ENCODE measurements around the gene ABCC6. TPM values are rescaled to one million over a fixed set of nuclear protein-coding genes. Genes with fewer than 3 reads are reported as not detected.
"Not testable (repeated sequence)": the region's sequence is repeated elsewhere in the genome, so short reads cannot be mapped to it uniquely, and the experiment has no call there.

The ABCC6 gene
- total RNA-seq, 2 donors from 2014 or later: 0.38 to 0.74 TPM

GRCh38 chr16:16197331-16197730 lies 26.0 kb downstream of the ABCC6 start:
- no peak for DNase-seq (ENCODE audit: low spot score)
- intact Hi-C loops (cut with DNase I): loop anchor here in 1 of 2 donors (10.0 kb wide), 1 partner anchor 773 kb away; no protein-coding TSS in a partner anchor

GRCh38 chr16:16196099-16196498 lies 27.2 kb downstream of the ABCC6 start:
- no peak for DNase-seq (ENCODE audit: low spot score)
- intact Hi-C loops (cut with DNase I): loop anchor here in 1 of 2 donors (10.0 kb wide), 1 partner anchor 771 kb away; no protein-coding TSS in a partner anchor

- intact Hi-C loops (cut with DNase I): loop anchor here in 1 of 2 donors (5.0 to 10.0 kb wide), 3 partner anchors 39 to 767 kb away; no protein-coding TSS in a partner anchor
- no peak for DNase-seq (ENCODE audit: low spot score)
Measured at GRCh38 chr16:16191493-16192167, 31.7 kb downstream of the ABCC6 start.

GRCh38 chr16:16190966-16191365 lies 32.3 kb downstream of the ABCC6 start:
- intact Hi-C loops (cut with DNase I): loop anchor here in 1 of 2 donors (5.0 to 10.0 kb wide), 3 partner anchors 39 to 766 kb away; no protein-coding TSS in a partner anchor
- DNase-seq (ENCODE audit: low spot score): not testable (repeated sequence)

- intact Hi-C loops (cut with DNase I): loop anchor here in 1 of 2 donors (5.0 to 10.0 kb wide), 3 partner anchors 38 to 766 kb away; no protein-coding TSS in a partner anchor
- DNase-seq (ENCODE audit: low spot score): no peak
Measured at GRCh38 chr16:16190546-16190945, 32.7 kb downstream of the ABCC6 start.

- DNase-seq (ENCODE audit: low spot score): no peak
- intact Hi-C loops (cut with DNase I): loop anchor here in 1 of 2 donors (5.0 to 10.0 kb wide), 3 partner anchors 38 to 765 kb away; no protein-coding TSS in a partner anchor
Measured at GRCh38 chr16:16189842-16190241, 33.5 kb downstream of the ABCC6 start.

GRCh38 chr16:16188827-16189226 lies 34.5 kb downstream of the ABCC6 start:
- intact Hi-C loops (cut with DNase I): no loop called here
- no peak for DNase-seq (ENCODE audit: low spot score)

GRCh38 chr16:16186820-16187219 lies 36.5 kb downstream of the ABCC6 start:
- intact Hi-C loops (cut with DNase I): no loop called here
- no peak for DNase-seq (ENCODE audit: low spot score)

GRCh38 chr16:16185095-16185494 lies 38.2 kb downstream of the ABCC6 start:
- DNase-seq (ENCODE audit: low spot score): no peak
- intact Hi-C loops (cut with DNase I): no loop called here

- DNase-seq (ENCODE audit: low spot score): no peak
- intact Hi-C loops (cut with DNase I): no loop called here
Measured at GRCh38 chr16:16184594-16184993, 38.7 kb downstream of the ABCC6 start.

GRCh38 chr16:16183562-16183961 lies 39.7 kb downstream of the ABCC6 start:
- intact Hi-C loops (cut with DNase I): no loop called here
- no peak for DNase-seq (ENCODE audit: low spot score)

- intact Hi-C loops (cut with DNase I): no loop called here
- DNase-seq (ENCODE audit: low spot score): no peak
Measured at GRCh38 chr16:16182918-16183317, 40.4 kb downstream of the ABCC6 start.

GRCh38 chr16:16181748-16182147 lies 41.5 kb downstream of the ABCC6 start:
- DNase-seq (ENCODE audit: low spot score); intact Hi-C loops (cut with DNase I): not testable (repeated sequence)

GRCh38 chr16:16178455-16179162 lies 44.7 kb downstream of the ABCC6 start:
- intact Hi-C loops (cut with DNase I): no loop called here
- no peak for DNase-seq (ENCODE audit: low spot score)

- DNase-seq (ENCODE audit: low spot score): no peak
- intact Hi-C loops (cut with DNase I): no loop called here
Measured at GRCh38 chr16:16176328-16176727, 47.0 kb downstream of the ABCC6 start.

- intact Hi-C loops (cut with DNase I): no loop called here
- DNase-seq (ENCODE audit: low spot score): no peak
Measured at GRCh38 chr16:16175296-16175695, 48.0 kb downstream of the ABCC6 start.

GRCh38 chr16:16172991-16173390 lies 50.3 kb downstream of the ABCC6 start:
- no peak for DNase-seq (ENCODE audit: low spot score)
- intact Hi-C loops (cut with DNase I): no loop called here

- intact Hi-C loops (cut with DNase I): no loop called here
- no peak for DNase-seq (ENCODE audit: low spot score)
Measured at GRCh38 chr16:16171332-16171919, 51.9 kb downstream of the ABCC6 start.

- no peak for DNase-seq (ENCODE audit: low spot score)
- intact Hi-C loops (cut with DNase I): no loop called here
Measured at GRCh38 chr16:16169615-16170014, 53.7 kb downstream of the ABCC6 start.

- intact Hi-C loops (cut with DNase I): no loop called here
- no peak for DNase-seq (ENCODE audit: low spot score)
Measured at GRCh38 chr16:16168431-16168830, 54.9 kb downstream of the ABCC6 start.

Data from posterior vena cava (tissue), 2 donors.